Measurements from ENCODE around the gene TMEM244. TPM values are rescaled to one million over a fixed set of nuclear protein-coding genes. Genes with fewer than 3 reads are reported as not detected.

Gene TMEM244
- total and polyA plus RNA-seq, 2 donors (not counting 3 experiments of a cell fraction or from before 2014, with no cell fraction given), result not detected

DNA sequence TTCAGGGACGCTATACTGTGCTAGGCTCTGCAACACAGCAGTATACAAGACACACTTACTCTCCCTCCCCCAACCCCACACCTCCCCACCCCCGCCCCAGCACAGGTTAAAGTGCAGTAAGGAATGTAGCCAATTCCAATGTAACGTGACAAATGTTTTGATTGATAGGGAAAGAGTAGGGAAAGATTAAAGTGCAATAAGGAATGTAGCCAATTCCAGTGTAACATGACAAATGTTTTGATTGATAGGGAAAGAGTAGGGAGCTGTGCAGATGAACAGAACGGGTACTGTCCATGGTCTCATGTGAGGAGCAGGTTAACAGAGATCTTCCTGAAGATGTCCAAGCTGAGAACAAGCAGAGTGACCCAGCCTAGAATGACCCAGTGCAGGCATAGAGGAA is 69.1 kb downstream of the TMEM244 start:
- peaks cover 5 to 9% of the 10 kb centered on the region in 2 experiments for H3K27me3 ChIP-seq (ENCODE audit: control insufficient read depth in 2 of 2, insufficient read depth in 2 of 2, low read length in 2 of 2)
- POLR2A ChIA-PET, result no interaction called here

More for the DNA sequence above, 69.1 kb downstream of the TMEM244 start:
- Histone ChIP-seq H3K4me3 (replicated peaks in 1 of 3; ENCODE audit: insufficient read depth in 1 of 3, low read depth in 1 of 3, low read length in 3 of 3) (no peak overlapping the region), H2AFZ (ENCODE audit: low read depth, low read length) (no peak overlapping the region), H3K36me3 (ENCODE audit: control insufficient read depth in 2 of 2, extremely low read depth in 1 of 2, insufficient read depth in 2 of 2, low read length in 2 of 2) (no peaks in the 10 kb centered on the region), H3K79me2 (ENCODE audit: control insufficient read depth, insufficient read depth, low read length) (no peaks in the 10 kb centered on the region), H4K20me1 (replicated peaks; ENCODE audit: control insufficient read depth, extremely low read depth, insufficient read depth, low read length) (no peaks in the 10 kb centered on the region), H3K9me1 (replicated peaks; ENCODE audit: control insufficient read depth, extremely low read depth, insufficient read depth, low read length) (no peaks in the 10 kb centered on the region), H3K4me1 (ENCODE audit: control insufficient read depth, extremely low read depth, insufficient read depth, low read length) (no peaks in the 10 kb centered on the region), H3K9ac (replicated peaks; ENCODE audit: extremely low read depth, insufficient read depth, low read length) (no peak overlapping the region), H3K4me2 (ENCODE audit: insufficient read depth, low read length) (no peak overlapping the region), H3K9me3 (replicated peaks; ENCODE audit: control insufficient read depth, insufficient read depth, low read length) (no peaks in the 10 kb centered on the region), H3K27ac (ENCODE audit: insufficient read depth, low read depth, low read length) (no peak overlapping the region)
- BruUV-seq (replicated peaks), result no TSS peak
- DNase-seq (ENCODE audit: low read depth, low spot score) (no peak), FAIRE-seq (no peak)
- CTCF ChIA-PET, result interaction anchor here (1.1 to 1.5 kb wide), 3 partner anchors 10 to 229 kb away, joined by 3 to 4 read pairs (median 3); no protein-coding TSS in a partner anchor
- TF ChIP-seq GATA2 (IDR thresholded peaks at IDR 0.05; ENCODE audit: insufficient read depth, insufficient read length, low read depth, low read length), result no peak
- TF ChIP-seq POLR2AphosphoS5 (IDR thresholded peaks at IDR 0.05; ENCODE audit: insufficient read depth, low read depth, low read length), result no peak
- TF ChIP-seq JUN (IDR thresholded peaks at IDR 0.05; ENCODE audit: borderline replicate concordance, insufficient read depth, insufficient read length, low read depth), result no peak
- TF ChIP-seq POLR2A (IDR thresholded peaks at IDR 0.05; ENCODE audit: low read depth, low read length), result no peak
- no peak for TF ChIP-seq MYC (IDR thresholded peaks at IDR 0.05; ENCODE audit: low read depth, low read length)
- TF ChIP-seq CTCF (IDR thresholded peaks at IDR 0.05; ENCODE audit: extremely low read depth in 1 of 2, insufficient read depth in 1 of 2, low read depth in 1 of 2, low read length in 2 of 2), result no peak
- TF ChIP-seq FOS (IDR thresholded peaks at IDR 0.05; ENCODE audit: borderline replicate concordance, insufficient read depth, low read length), result no peak
- no peak for TF ChIP-seq MAX (IDR thresholded peaks at IDR 0.05; ENCODE audit: insufficient read depth, insufficient read length)
- no peak for TF ChIP-seq EZH2 (IDR thresholded peaks at IDR 0.05; ENCODE audit: borderline replicate concordance, low read depth, low read length, severe bottlenecking)
- intact Hi-C loops (cut with micrococcal nuclease) (no loop called here), dilution Hi-C loops (cut with MboI; ENCODE audit: extremely low pct_ligation_motif_present, low sequenced_read_pairs) (no loop called here)

Measured in endothelial cell of umbilical vein (primary cell).